Activated CD8-positive, alpha-beta memory T cell treated with anti-CD3 and anti-CD28 coated beads, Interleukin-2, amount 10 ng/mL, durations not matched to agents 7 days and 5 days (primary cell): ENCODE results near the gene ZNF593OS. TPM values are rescaled to one million over a fixed set of nuclear protein-coding genes. Genes with fewer than 3 reads are reported as not detected.

Experiments used
- ATAC-seq: fragments of 150-1000 bp; cut with Tn5 transposase; one replicate; pipeline ENCODE4 v1.10.0; 2021; ENCODE audit warnings: moderate library complexity
- CTCF ChIA-PET: fragments of 350-600 bp; sonication (Branson Sonifier 250); formaldehyde crosslinking; loops from one replicate; lab custom pipeline; 2021; ENCODE audit warnings: antibody characterized with exemption; lab: Charles Lee
- DNase-seq: peaks from one replicate; pipeline ENCODE4 v3.0.0-alpha.2; 2020
- H3K27ac Mint-ChIP-seq: one replicate; pipeline ENCODE4 v1.8.0; 2021; ENCODE audit warnings: mild to moderate bottlenecking, mixed read lengths
- H3K27me3 Mint-ChIP-seq: one replicate; pipeline ENCODE4 v1.8.0; 2021; ENCODE audit warnings: mixed read lengths
- H3K36me3 Mint-ChIP-seq: one replicate; pipeline ENCODE4 v1.8.0; 2021; ENCODE audit warnings: mild to moderate bottlenecking, mixed read lengths
- H3K4me1 Mint-ChIP-seq: one replicate; pipeline ENCODE4 v1.8.0; 2021; ENCODE audit warnings: mixed read lengths
- H3K4me3 Mint-ChIP-seq: one replicate; pipeline ENCODE4 v1.8.0; 2021; ENCODE audit warnings: mild to moderate bottlenecking, moderate library complexity, mixed read lengths
- H3K9me3 Mint-ChIP-seq: one replicate; pipeline ENCODE4 v1.8.0; 2022; ENCODE audit warnings: low read depth, mixed read lengths
- total RNA-seq, 2 experiments: library from RNA; stranded (reverse); gene quantifications; one replicate each; pipeline ENCODE4 v1.2.3, GENCODE V29; 2021

ZNF593OS gene
- total RNA-seq, 2 experiments from 2014 or later = not detected

- H3K27ac Mint-ChIP-seq = no peak overlapping the region
- H3K9me3 Mint-ChIP-seq = no peaks in the 10 kb centered on the region
- H3K4me1 Mint-ChIP-seq = peaks cover 21% of the 10 kb centered on the region
- peaks cover 9% of the 10 kb centered on the region for H3K27me3 Mint-ChIP-seq
- no peak overlapping the region for H3K4me3 Mint-ChIP-seq
- CTCF ChIA-PET = interaction anchor here (1.1 to 1.3 kb wide), 2 partner anchors 9 to 38 kb away, joined by 3 read pairs; no protein-coding TSS in a partner anchor
- ATAC-seq (no peak), DNase-seq (no peak)
- no peaks in the 10 kb centered on the region for H3K36me3 Mint-ChIP-seq
These were observed 25.7 kb upstream of the ZNF593OS start for GRCh38 chr1:26197301-26197700.

DNA sequence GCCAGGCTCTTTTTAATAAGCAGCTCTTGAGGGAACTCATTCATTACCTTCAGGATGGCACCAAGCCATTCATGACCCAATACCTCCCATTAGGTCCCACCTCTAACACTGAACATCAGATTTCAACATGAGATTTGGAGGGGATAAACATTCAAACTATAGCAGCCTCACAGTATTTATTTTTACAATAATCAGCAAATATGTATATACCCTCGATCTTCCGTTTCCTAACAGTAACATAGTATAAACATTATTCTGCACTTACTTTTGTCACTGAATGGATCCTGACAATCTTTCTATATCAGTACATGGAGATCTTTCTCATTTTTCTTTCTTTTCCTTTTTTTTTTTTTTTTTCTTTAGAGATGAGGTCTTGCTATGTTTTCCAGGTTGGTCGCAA, 24.2 kb upstream of the ZNF593OS start:
- no peaks in the 10 kb centered on the region for H3K9me3 Mint-ChIP-seq
- ATAC-seq (no peak), DNase-seq (no peak)
- no peak overlapping the region for H3K4me3 Mint-ChIP-seq
- H3K4me1 Mint-ChIP-seq = peaks cover 12% of the 10 kb centered on the region
- H3K27ac Mint-ChIP-seq = no peak overlapping the region
- H3K27me3 Mint-ChIP-seq = peaks cover 11% of the 10 kb centered on the region
- CTCF ChIA-PET = no interaction called here
- H3K36me3 Mint-ChIP-seq = no peaks in the 10 kb centered on the region

GRCh38 chr1:26191739-26192138, 20.1 kb upstream of the ZNF593OS start:
- DNase-seq (peak; percentile 56), ATAC-seq (peak; percentile 58)
- Mint-ChIP-seq H3K36me3 (no peaks in the 10 kb centered on the region), H3K4me1 (peaks cover 6% of the 10 kb centered on the region), H3K9me3 (no peaks in the 10 kb centered on the region), H3K4me3 (no peak overlapping the region), H3K27ac (peak overlapping the region; percentile 54), H3K27me3 (peaks cover 8% of the 10 kb centered on the region)
- CTCF ChIA-PET = interaction anchor here (1.6 to 2.4 kb wide), 2 partner anchors 18 to 22 kb away, joined by 3 to 6 read pairs; partner anchors contain the start of gene ZNF593

DNA sequence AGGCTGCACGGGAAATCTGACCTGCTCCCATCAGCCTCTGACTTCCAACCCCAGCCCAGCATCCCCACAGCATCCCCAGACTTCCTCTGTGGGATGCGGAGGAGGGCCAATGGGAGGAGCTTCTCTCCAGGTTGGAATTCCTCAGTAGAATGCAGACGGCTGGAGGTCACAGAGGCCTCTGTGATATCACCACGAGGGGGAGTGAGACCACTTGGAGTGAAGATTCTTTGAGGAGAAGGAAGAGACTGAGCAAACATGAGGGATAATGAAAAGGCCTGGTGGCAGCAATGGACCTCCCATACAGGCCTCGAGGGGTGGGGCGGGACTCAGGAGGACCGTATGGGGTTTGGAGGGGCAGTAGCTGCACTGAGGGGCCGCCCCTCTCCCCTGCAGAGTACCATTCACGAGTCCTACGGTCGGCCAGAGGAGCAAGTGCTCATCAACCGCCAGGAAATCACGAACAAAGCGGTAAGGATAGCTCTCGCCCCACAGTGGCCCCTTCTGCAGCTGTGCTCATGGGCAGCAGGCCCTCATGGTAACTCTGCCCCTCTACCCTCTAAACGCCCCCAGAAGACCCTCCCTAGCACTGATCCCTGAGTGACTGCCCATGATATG, 18.8 kb upstream of the ZNF593OS start, which contains the start of gene CATSPER4:
Gene CATSPER4 (plus strand): TSS at position 230 of the 615 bp plus-strand sequence. CDS start 26 bp downstream, at position 256.
- CTCF ChIA-PET = interaction anchor here (1.3 to 3.2 kb wide), 3 partner anchors 12 to 43 kb away, joined by 3 to 19 read pairs (median 4); partner anchors contain the start of gene CEP85
- Mint-ChIP-seq H3K27me3 (peaks cover 8% of the 10 kb centered on the region), H3K4me3 (no peak within 1 kb of the TSS), H3K9me3 (no peaks in the 10 kb centered on the region), H3K27ac (no peak within 1 kb of the TSS), H3K36me3 (no peaks in the 10 kb centered on the region), H3K4me1 (peaks cover 6% of the 10 kb centered on the region)
- DNase-seq (no peak), ATAC-seq (no peak)

- DNase-seq = no peak
- ATAC-seq = no peak
- Mint-ChIP-seq H3K4me1 (peaks cover 6% of the 10 kb centered on the region), H3K36me3 (no peaks in the 10 kb centered on the region), H3K4me3 (no peak overlapping the region), H3K9me3 (no peaks in the 10 kb centered on the region), H3K27ac (no peak overlapping the region), H3K27me3 (peaks cover 8% of the 10 kb centered on the region)
- CTCF ChIA-PET = interaction anchor here (1.3 to 3.2 kb wide), 3 partner anchors 13 to 44 kb away, joined by 3 to 19 read pairs (median 4); partner anchors contain the start of gene CEP85
These were observed 18.2 kb upstream of the ZNF593OS start for GRCh38 chr1:26189751-26190275.

GRCh38 chr1:26189331-26189730, 17.7 kb upstream of the ZNF593OS start:
- peaks cover 6% of the 10 kb centered on the region for H3K4me1 Mint-ChIP-seq
- no peak overlapping the region for H3K27ac Mint-ChIP-seq
- no peak overlapping the region for H3K4me3 Mint-ChIP-seq
- no peaks in the 10 kb centered on the region for H3K36me3 Mint-ChIP-seq
- CTCF ChIA-PET = interaction anchor here (0.6 to 3.2 kb wide), 3 partner anchors 20 to 45 kb away, joined by 3 to 19 read pairs (median 3); partner anchors contain the start of gene CEP85
- peaks cover 7% of the 10 kb centered on the region for H3K27me3 Mint-ChIP-seq
- ATAC-seq (no peak), DNase-seq (no peak)
- no peaks in the 10 kb centered on the region for H3K9me3 Mint-ChIP-seq

- H3K4me3 Mint-ChIP-seq = no peak overlapping the region
- no peaks in the 10 kb centered on the region for H3K9me3 Mint-ChIP-seq
- H3K36me3 Mint-ChIP-seq = no peaks in the 10 kb centered on the region
- DNase-seq (no peak), ATAC-seq (no peak)
- H3K27ac Mint-ChIP-seq = no peak overlapping the region
- H3K4me1 Mint-ChIP-seq = peaks cover 6% of the 10 kb centered on the region
- H3K27me3 Mint-ChIP-seq = peaks cover 5% of the 10 kb centered on the region
- CTCF ChIA-PET = interaction anchor here (0.6 to 3.2 kb wide), 2 partner anchors 44 to 45 kb away, joined by 3 to 19 read pairs; partner anchors contain the start of gene CEP85
These were observed 16.8 kb upstream of the ZNF593OS start for GRCh38 chr1:26188477-26188876.

DNA sequence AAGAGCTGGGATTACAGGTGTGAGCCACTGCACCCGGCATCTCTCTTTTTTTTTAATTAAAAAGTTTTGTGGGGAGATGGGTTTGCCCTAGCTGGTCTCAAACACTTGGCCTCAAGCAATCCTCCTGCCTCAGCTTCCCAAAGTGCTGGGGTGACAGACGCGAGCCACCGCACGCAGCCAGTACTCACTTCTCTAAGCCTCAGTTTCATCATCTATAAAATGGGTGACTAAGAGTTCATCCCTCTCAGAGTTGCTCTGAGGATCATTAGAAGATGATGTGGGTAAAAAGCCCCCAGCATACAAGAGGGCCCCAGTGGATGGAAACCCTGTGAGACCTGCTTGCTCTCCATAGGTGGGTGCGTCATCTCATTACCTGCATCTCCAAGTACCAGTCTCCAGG, 16.2 kb upstream of the ZNF593OS start:
- CTCF ChIA-PET = interaction anchor here (3.2 kb wide), 1 partner anchor 46 kb away, joined by 19 read pairs; the partner anchor contains the start of gene CEP85
- Mint-ChIP-seq H3K4me1 (peaks cover 6% of the 10 kb centered on the region), H3K27me3 (peaks cover 5% of the 10 kb centered on the region), H3K36me3 (no peaks in the 10 kb centered on the region), H3K9me3 (no peaks in the 10 kb centered on the region), H3K4me3 (no peak overlapping the region), H3K27ac (no peak overlapping the region)
- ATAC-seq = no peak
- DNase-seq = no peak

GRCh38 chr1:26184883-26185282, 13.3 kb upstream of the ZNF593OS start:
- CTCF ChIA-PET = interaction anchor here (1.2 to 2.5 kb wide), 3 partner anchors 15 to 49 kb away, joined by 4 to 6 read pairs (median 5); partner anchors contain the start of genes CEP85 and ZNF593
- DNase-seq (no peak), ATAC-seq (no peak)
- H3K36me3 Mint-ChIP-seq = no peaks in the 10 kb centered on the region
- peaks cover 3% of the 10 kb centered on the region for H3K27me3 Mint-ChIP-seq
- no peaks in the 10 kb centered on the region for H3K9me3 Mint-ChIP-seq
- no peak overlapping the region for H3K27ac Mint-ChIP-seq
- no peaks in the 10 kb centered on the region for H3K4me1 Mint-ChIP-seq
- H3K4me3 Mint-ChIP-seq = no peak overlapping the region

GRCh38 chr1:26184086-26184485, 12.5 kb upstream of the ZNF593OS start:
- Mint-ChIP-seq H3K4me3 (no peak overlapping the region), H3K36me3 (no peaks in the 10 kb centered on the region), H3K27ac (no peak overlapping the region), H3K27me3 (peaks cover 3% of the 10 kb centered on the region), H3K9me3 (no peaks in the 10 kb centered on the region), H3K4me1 (no peaks in the 10 kb centered on the region)
- CTCF ChIA-PET = interaction anchor here (1.2 to 2.5 kb wide), 3 partner anchors 14 to 50 kb away, joined by 4 to 6 read pairs (median 5); partner anchors contain the start of genes CEP85 and ZNF593
- ATAC-seq = no peak
- no peak for DNase-seq

DNA sequence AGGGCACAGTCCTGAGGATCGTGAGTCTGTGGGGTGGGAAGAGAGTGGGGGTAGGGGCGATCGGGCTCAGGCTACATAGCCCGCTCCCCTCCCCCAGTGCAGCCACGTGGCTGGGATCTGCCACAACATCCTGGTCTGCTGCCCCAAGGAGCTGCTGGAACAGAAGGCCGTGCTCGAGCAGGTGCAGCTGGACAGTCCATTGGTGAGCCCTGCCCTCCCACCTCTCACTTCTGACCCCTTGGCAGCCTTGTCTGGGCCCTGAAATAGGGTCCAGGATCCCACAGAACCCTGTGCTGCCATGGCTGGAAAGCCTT, 10.7 kb upstream of the ZNF593OS start:
- Mint-ChIP-seq H3K4me3 (no peak overlapping the region), H3K4me1 (no peaks in the 10 kb centered on the region), H3K27me3 (peaks cover 3% of the 10 kb centered on the region), H3K27ac (no peak overlapping the region), H3K36me3 (no peaks in the 10 kb centered on the region), H3K9me3 (no peaks in the 10 kb centered on the region)
- DNase-seq (no peak), ATAC-seq (no peak)
- CTCF ChIA-PET = interaction anchor here (1.0 to 2.3 kb wide), 2 partner anchors 12 to 52 kb away, joined by 4 to 10 read pairs; partner anchors contain the start of genes CEP85 and ZNF593

DNA sequence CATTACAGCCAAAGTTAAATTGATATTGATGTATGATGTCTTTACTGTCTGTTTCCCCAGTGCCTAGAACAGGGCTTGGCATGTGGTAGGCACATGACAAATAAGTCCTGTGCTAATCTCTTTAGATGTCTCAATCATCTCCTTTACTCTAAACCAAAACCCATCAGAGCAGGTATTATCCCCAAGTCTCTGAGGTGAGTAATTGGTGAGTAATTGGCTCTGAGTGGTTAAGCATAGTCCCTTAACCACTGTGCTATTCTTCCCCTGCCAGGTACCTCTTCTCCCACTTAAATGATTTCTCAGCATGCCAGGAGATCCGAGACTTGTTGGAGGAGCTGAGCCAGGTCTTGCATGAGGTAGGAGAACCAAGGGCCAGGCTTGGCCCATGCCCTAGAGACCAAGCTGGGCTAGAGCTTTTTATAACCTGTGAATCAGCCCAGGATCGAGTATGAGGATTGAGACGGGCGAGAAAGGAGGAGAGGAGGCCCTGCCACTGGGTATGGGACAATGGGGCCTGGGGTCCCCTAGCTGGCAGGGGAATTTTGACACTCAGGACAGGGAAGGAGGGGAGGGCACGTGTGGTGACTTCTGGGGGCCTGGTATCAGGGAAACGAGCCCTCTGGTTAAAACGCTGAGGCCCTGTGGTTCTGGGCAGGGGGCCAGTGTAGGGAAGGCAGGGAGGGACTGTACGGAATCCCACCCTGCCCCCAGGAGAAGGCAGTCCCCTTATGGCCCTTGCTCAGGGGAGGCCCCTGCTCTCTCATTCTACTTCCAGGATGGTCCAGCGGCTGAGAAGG, 10.2 kb upstream of the ZNF593OS start:
- Mint-ChIP-seq H3K9me3 (no peaks in the 10 kb centered on the region), H3K27me3 (peaks cover under 1% of the 10 kb centered on the region), H3K4me1 (no peaks in the 10 kb centered on the region), H3K4me3 (no peak overlapping the region), H3K36me3 (no peaks in the 10 kb centered on the region), H3K27ac (no peak overlapping the region)
- no peak for DNase-seq
- CTCF ChIA-PET = interaction anchor here (0.6 to 2.3 kb wide), 3 partner anchors 12 to 693 kb away, joined by 3 to 10 read pairs (median 4); partner anchors contain the start of genes CEP85 and ZNF593
- ATAC-seq = no peak

- Mint-ChIP-seq H3K9me3 (no peaks in the 10 kb centered on the region), H3K36me3 (no peaks in the 10 kb centered on the region), H3K4me1 (no peaks in the 10 kb centered on the region), H3K4me3 (no peak overlapping the region), H3K27me3 (no peaks in the 10 kb centered on the region), H3K27ac (no peak overlapping the region)
- CTCF ChIA-PET = interaction anchor here (1.8 to 2.3 kb wide), 2 partner anchors 10 to 17 kb away, joined by 5 to 10 read pairs; partner anchors contain the start of gene ZNF593
- ATAC-seq = no peak
- no peak for DNase-seq
These were observed 8.4 kb upstream of the ZNF593OS start for GRCh38 chr1:26180010-26180506.
